ENCODE results near the gene MLANA.

MLANA gene

DNA sequence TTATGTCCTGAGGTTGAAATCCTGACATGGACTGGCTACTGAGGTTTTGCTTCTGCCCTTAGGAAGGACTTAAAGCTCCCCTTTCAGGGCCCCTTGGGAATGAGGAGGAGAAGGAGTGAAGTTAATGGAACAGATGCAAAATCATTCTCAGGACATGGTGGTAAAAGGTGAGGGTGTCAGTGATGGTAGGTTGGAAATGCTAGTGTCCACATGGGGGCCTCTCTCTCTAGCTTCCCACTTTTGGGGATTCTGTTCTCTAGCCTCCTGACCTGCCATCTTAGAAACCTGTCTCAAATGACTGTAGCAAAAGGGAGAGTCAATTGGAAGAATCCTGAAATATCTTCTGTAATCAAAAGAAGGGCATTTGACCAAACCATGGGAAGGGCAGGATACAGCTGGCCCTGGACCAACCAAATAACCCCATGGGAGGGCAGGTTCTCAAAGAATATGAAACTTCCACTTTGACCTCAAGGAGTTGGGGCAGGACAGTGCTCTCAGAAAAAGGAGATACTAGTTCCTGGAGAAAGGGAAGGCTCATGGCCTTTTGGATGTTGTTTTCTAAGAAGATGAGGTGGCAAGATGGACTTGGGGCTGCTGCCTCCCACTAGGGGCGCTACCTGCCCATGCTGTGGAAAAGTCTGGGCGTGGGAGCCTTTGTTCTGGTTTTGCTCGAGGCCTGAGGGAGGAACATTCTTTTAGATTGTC lies 21.2 kb upstream of the MLANA start:
- no peak for DNase-seq (ENCODE audit: extremely low read depth, low read depth)
- TF ChIP-seq, protein P1, sequence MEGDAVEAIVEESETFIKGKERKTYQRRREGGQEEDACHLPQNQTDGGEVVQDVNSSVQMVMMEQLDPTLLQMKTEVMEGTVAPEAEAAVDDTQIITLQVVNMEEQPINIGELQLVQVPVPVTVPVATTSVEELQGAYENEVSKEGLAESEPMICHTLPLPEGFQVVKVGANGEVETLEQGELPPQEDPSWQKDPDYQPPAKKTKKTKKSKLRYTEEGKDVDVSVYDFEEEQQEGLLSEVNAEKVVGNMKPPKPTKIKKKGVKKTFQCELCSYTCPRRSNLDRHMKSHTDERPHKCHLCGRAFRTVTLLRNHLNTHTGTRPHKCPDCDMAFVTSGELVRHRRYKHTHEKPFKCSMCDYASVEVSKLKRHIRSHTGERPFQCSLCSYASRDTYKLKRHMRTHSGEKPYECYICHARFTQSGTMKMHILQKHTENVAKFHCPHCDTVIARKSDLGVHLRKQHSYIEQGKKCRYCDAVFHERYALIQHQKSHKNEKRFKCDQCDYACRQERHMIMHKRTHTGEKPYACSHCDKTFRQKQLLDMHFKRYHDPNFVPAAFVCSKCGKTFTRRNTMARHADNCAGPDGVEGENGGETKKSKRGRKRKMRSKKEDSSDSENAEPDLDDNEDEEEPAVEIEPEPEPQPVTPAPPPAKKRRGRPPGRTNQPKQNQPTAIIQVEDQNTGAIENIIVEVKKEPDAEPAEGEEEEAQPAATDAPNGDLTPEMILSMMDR (IDR thresholded peaks at IDR 0.05; ENCODE audit: low read depth, low read length), result no peak; the same call in 1 of the 2 replicates

DNA sequence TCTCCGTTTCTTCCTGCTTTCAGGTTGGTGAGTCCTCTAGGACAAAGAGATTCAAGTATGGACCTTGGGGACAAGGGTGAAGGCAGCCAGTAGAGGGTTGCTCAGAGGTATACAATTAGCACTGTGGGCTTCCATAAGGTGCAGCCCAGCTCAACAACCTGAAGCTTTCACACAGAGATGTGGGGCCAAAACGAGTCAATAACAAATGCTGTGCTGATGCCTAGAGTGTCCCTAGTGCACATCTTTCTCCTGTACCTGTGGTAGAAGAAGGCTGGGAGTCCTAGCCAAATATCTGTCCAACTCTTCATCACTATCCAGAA lies 20.7 kb upstream of the MLANA start:
- TF ChIP-seq, protein P1 (IDR thresholded peaks at IDR 0.05; ENCODE audit: low read depth, low read length), result no peak
- no peak for DNase-seq (ENCODE audit: extremely low read depth, low read depth)

DNA sequence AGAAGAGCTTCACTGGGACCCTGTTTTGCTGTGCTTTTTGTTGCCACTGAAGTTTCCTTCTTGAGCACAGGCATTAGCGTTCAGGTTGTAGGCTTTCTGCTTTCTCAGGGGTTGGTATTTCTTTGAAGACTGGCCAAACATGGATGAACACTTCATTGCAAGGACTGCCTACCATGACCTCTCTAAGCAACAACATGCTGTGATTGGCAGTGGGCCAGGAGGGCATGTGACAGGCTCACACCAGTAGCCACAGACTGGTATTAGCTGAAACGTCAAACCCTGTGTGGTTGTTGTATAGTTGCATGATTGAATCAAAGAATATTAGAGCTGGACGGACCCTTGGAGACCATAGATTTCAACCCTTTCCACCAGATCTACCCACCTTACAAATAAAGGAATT lies 20.0 kb upstream of the MLANA start:
- no peak for DNase-seq (ENCODE audit: extremely low read depth, low read depth)
- TF ChIP-seq, protein P1 (IDR thresholded peaks at IDR 0.05; ENCODE audit: low read depth, low read length), result no peak

DNA sequence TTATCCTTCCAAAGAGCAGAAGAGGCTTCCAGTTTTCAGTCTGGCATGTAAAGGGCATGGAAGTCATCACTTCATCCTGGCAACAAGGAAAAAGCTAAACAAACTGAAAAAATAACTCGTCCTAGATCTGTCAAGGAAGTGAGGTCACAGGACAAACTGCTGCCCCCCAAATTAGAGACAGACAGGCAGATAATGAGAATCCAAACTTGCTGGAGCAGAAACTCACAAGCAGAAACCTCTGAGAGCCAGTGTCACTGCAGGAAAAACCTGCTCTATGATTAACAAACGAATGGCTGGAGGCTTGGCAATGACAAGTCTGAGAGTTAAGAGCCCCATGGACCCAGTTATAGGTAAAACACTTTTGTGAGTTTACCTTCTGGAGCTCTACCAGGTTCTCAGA lies 18.9 kb upstream of the MLANA start:
- no peak for DNase-seq (ENCODE audit: extremely low read depth, low read depth)
- TF ChIP-seq, protein P1 (IDR thresholded peaks at IDR 0.05; ENCODE audit: low read depth, low read length), result no peak

DNA sequence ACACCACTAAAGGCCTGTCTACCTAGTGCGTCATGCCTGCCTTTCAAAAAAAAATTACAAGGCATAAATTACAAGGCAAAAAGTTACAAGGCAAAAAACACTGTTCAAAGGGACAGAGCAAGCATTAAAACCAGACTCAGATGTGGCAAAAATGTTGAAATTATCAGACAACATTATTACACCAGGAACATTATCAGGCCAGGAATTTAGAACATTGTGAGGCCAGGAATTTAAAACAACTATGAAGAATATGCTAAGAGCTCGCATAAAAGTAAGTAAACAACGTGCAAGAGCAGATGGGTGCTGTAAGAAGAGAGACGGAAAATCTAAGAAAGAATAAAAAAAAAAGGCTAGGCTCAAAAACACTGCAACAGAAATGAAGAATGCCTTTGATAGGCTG lies 18.2 kb upstream of the MLANA start:
- TF ChIP-seq, protein P1 (IDR thresholded peaks at IDR 0.05; ENCODE audit: low read depth, low read length), result no peak
- no peak for DNase-seq (ENCODE audit: extremely low read depth, low read depth)

DNA sequence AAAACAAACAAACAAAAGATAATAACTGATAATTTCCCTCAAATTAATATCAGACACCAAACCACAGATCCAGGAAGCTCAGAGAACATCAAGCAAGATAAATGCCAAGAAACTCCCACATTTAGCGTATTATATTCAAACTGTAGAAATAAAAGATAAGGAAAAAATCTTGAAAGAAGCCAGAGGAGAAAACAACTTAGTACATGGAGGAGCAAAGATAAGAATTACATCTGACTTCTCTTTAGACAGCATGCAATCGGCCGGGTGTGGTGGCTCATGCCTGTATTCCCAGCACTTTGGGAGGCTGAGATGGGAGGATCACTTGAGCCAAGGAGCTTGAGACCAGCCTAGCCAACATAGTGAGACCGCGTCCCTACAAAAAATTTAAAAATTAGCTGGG lies 17.2 kb upstream of the MLANA start:
- DNase-seq (ENCODE audit: extremely low read depth, low read depth), result no peak
- TF ChIP-seq, protein P1 (IDR thresholded peaks at IDR 0.05; ENCODE audit: low read depth, low read length), result no peak

DNA sequence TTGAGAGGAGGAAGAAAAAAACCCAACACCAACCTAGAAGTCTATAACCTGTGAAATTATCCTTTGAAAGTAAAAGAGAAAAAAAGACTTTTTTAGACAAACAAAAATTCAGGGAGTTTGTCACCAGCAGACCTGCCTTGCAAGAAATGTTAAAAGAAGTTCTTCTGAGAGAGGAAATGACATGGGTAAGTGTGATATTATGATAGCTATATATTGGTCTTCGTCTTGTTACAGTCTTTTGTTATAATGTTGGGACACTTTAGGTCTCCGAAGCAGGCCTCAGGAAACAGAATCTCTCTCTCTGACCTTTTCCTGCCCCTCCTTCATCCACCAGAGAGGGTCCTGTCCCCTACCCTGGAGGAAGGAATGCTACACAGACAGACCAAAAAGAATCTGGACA lies 16.6 kb upstream of the MLANA start:
- TF ChIP-seq, protein P1 (IDR thresholded peaks at IDR 0.05; ENCODE audit: low read depth, low read length), result no peak

More for the DNA sequence above, 16.6 kb upstream of the MLANA start:
- no peak for DNase-seq (ENCODE audit: extremely low read depth, low read depth)
